Eye (tissue), 1 donor: ENCODE measurements around the gene UBE2Z.

Source experiments
- DNase-seq: peaks from one replicate; pipeline ENCODE4 v3.0.0-alpha.2; 2015

The UBE2Z gene

DNA sequence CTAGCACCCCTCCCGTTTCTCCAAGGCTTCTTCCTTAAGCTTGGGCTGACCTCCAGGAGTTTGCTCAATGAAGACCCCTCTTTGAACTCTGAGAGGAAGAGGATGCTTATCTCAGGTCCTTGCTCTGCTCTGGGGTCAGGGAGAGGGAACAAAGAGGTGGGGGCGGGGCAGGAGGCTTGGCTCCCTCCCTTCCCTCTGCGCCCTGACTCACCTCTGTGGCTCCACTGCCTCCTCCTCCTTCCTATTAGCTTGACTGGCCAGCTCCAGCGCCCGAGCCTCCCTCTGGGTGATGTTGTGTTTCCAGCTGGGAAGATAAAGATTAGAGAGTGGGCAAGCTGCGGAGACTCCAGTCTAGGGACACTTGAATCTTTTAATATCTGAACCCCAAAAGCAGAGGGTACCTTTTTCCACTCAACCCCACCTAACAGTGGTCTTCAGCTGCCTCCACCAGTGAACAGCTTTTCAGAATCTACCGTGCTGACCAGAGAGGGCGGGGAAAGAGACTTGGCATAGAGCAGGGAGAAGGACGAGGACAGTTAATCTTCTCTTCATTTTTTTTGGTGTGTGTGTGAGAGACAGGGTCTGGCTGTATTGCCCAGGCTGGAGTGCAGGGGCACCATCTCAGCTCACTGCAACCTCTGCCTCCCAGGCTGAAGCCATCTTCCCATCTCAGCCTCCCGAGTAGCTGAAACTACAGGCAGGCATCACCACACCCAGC lies 53.5 kb downstream of the UBE2Z start:
- DNase-seq = peak; percentile 36

DNA sequence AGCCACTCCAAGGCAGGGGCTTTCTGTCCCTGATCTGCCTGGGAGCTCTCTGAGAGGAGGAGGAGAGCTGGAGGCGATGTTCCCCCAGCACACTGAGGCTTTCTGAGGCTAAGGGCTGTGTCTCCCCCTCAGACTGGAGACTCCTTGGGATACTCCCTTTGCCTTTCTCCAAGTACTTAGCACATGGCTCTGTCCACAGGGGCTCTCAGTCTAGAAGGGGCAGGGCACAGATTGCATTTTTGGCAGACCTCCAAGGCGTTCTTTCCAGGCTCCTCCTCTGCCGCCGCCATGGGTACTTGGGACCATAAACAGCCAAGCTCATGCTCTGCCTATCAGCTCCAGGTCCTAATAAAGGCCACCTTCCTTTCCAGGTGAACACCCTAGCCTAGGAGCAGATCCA lies 62.0 kb downstream of the UBE2Z start:
- no peak for DNase-seq

DNA sequence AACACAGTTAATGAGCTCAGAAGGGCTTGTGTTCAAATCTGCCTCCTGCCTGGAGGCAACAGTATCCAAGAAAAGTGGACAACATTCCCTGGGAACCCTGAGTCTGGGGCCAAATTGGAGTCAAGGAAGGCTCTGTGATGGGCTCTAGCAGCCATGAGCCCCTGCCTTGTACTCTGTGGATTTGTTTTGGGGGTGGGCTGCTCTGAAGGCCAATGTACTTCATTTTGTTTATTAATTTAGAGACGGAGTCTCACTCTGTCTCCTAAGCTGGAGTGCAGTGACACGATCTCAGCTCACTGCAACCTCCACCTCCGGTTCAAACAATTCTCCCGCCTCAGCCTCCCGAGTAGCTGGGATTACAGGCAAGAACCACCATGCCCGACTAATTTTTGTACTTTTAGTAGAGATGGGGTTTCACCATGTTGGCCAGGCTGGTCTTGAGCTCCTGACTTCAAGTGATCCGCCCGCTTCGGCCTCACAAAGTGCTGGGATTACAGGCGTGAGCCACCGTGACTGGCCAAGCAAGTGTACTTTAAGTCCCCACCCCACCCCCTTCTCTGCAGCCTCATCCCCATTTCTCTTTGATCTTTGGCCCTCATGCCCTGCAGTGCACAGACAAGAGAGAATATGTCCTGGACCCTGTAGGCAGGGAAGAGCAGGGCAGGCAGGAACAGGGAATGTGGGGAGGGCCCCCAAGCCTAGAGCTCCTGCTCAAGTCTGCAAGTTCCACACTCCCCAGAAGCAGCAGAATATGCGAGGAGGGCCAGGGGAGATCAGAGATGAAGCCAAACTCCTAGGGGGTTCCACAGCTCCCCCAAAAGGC lies 62.9 kb downstream of the UBE2Z start:
- DNase-seq = no peak

- DNase-seq = no peak
Measured at GRCh38 chr17:48972749-48973097, 64.5 kb downstream of the UBE2Z start.

DNA sequence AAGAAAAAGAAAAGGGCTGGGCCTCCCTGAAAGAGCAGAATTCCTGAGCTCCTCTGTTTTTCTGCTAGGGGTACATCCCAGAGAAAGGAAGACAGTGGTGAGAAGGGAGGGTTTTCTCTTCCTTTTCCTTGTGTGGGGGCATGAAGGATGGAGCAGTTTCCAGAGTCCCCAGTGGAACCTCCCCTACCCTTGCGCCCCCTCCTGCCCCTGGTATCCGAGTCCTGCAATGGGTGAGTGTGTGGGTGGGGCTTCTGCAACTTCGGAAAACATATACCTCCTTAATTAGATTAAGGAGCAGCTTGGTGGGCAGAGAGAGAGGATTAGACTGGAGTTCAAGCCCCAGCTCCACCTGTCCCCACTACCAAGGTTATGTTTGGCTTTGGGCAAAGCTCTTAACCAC lies 65.6 kb downstream of the UBE2Z start:
- DNase-seq = no peak
